NCI-H187 (cell line): ENCODE data around the gene UGT2B17.
"Not testable (repeated sequence)": the region's sequence is repeated elsewhere in the genome, so short reads cannot be mapped to it uniquely, and the experiment has no call there.

Experiments
- DNase-seq, 2 experiments: peaks; one replicate each; lab custom pipeline; 2025; lab: John Stamatoyannopoulos, UW

UGT2B17 gene

DNA sequence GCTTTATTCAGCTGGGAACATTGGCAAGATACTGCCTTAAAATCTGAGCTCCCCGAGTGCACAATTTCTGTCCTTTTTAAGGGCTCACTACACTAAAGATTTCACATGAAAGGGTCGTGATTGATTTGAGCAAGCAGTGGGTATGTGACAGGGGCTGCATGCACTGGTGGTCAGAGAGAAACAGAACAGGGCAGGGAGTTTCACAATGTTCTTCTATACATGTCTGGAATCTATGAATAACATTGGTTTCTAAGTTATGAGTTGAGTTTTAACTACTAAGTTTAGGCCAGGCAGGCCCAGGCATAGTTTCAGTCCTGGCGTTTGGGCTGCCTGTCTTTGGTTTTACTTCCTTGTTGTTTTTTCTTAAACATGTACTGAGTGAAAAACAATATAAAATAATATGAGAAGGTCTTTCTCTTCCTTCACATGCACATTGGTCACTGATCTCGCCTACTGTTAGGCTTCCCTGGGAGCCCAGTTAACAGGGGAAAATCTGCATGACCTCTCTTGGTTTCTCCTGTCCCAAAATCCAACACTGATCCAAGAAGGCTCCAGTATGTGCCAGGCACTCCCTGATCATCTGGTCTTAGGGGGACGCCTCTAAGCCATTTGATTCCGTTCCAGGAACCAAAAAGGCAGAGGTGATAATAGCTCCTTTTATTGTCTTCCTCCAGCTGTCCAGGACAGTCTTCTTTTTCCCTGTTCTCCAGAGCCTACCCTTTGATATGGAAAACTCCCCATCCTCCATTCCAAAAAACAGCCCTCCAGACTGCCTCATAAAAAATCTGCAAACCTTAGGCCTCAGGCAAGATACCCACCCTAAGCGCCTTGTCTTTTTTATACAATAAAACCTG is at the start of gene UGT2B17:
Gene UGT2B17 (minus strand): TSS at position 51 of the 854 bp plus-strand sequence. CDS start 7,838 bp downstream, outside the sequence.
- DNase-seq, result no peak

DNA sequence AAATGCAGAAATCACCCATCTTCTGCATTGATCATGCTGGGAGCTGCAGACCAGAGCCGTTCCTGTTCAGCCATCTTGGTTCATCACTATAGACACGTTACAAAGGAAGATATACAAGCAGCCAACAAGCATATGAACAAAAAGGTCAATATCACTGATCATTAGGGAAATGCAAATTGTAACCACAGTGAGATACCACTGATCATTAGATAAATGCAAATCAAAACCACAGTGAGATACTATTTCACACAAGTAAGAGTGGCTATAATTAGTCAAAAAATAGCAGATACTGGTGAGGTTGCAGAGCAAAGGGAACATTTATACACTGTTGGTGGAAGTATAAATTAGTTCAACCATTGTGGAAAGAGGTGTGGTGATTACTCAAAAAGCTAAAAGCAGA is 46.6 kb upstream of the UGT2B17 start:
- not testable (repeated sequence) for DNase-seq

DNA sequence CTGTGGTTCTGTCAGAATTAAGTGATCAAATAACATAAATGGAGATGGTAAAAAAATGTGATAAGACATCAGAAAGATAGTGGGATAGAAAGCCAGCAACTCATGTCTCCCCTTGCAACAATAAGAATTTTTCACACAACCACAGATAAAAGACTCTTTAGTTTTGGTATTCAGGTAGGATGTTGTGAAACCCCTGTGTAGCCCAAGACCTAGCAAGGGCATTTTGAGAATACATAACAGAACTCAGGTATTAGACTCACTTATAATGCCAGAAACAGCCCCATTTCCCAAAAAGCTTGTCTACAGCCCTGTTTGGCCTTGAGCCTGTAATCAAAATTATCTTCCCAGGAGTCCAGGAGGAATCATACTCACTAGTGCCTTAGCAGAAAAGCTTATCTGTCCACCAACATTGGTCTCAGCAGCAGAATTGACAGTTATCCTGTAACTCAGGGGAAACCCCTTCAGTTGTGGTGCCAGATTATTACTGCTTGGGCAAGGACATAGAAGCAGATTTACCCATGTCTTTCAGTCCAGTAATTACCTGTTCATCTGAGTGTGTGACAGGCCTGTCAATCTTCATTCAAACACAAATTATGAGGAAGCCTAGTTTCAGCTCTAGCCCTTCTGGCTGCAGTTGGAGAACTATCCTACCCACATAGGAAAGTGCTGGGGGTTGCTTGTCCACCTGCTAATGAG is 41.0 kb upstream of the UGT2B17 start:
- DNase-seq, result no peak

DNA sequence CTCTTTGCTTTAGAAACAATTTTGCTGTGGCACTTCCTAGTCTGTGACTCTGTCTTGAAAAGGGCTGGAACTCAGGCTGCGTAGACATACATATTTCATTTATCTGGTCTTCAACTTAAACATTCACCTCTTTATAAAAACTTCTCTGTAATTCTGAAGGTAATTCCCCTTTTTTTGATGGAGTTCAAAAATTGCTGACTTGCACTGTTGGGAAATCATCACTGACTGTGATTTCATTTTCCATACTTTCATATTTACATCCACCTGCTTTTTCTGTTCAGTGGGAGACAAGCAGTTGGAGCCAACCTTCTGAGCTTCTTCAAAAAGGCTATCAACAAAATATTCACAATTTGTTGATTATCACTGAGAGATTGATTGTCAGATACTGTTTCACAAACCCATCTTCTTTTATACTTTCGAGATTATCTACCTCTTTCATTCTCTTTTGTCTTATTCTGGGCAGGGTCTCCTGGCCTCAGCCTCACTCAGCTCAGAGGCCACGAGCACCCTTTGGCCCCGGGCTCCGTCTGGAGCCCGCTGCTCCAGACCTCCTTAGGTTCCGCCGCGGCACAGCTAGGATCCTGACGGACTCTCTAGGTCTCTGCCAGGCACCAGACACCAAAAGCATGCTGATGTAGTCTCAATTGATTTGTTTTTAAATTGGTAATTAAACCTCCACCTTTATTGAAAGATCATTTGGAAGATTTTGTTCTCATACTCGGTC is 39.7 kb upstream of the UGT2B17 start:
- no peak for DNase-seq

DNA sequence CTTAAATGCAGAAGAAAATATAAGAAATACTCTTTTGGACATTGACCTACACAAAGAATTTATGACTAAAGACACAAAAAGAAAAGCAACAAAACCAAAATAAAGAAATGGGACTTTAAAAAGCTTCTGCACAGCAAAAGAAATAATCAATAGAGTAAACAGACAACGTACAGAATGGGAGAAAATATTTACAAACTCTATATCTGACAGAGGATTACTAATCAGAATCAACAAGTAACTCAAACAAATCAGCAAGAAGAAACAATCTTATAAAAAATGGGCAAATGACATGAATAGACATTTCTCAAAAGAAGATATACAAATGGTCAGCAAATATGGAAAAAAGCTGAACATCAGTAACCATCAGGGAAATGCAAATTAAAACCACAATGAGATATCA is 37.6 kb upstream of the UGT2B17 start:
- DNase-seq, result no peak

DNA sequence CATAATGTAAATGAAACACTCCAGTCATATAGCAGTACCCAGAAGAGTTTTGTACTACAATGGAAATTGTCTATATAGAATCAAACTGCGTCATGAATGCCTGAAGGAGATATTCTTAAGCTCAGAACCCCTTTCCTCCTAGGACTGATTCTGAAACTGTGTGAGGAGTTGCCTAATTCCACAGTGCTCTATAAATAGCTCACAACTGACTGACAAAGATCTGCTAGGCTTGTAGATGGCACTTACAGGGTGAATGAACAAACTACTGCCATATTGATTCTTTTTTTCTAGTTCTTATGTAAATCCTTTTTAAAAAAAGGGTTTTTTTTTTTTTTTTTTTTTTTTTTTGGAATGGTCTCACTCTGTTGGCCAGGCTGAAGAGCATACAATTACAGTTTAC is 30.1 kb upstream of the UGT2B17 start:
- DNase-seq, result no peak

DNA sequence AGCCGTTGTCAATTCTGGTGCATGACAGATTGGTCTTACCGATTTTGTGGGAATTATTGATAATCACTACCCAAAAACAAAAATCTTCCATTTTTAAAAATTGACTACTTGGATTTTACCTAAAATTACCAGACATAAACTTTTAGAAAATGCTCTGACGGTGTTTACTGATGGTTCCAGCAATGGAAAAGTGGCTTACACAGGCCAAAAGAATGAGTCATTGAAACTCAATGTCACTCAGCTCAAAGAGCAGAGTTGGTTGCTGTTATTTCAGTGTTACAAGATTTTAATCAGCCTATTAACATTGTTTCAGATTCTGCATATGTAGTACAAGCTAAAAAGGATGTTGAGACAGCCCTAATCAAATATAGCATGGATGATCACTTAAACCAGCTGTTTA is 23.0 kb upstream of the UGT2B17 start:
- no peak for DNase-seq

DNA sequence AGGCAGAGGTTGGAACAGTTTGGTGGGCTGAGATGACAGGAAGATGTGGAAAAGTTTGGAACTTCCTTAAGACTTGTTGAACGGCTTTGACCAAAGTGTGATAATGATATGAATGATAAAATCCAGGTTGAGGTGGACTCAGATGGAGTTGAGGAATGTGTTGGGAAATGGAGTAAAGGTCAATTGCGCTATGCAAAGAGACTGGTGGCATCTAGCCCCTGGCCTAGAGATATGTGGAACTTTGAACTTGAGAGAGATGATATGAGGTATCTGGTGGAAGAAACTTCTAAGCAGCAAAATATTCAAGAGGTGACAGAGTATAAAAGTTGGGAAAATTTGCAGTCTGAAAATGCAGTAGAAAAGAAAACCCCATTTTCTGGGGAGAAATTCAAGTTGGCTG is 21.4 kb upstream of the UGT2B17 start:
- DNase-seq, result no peak

DNA sequence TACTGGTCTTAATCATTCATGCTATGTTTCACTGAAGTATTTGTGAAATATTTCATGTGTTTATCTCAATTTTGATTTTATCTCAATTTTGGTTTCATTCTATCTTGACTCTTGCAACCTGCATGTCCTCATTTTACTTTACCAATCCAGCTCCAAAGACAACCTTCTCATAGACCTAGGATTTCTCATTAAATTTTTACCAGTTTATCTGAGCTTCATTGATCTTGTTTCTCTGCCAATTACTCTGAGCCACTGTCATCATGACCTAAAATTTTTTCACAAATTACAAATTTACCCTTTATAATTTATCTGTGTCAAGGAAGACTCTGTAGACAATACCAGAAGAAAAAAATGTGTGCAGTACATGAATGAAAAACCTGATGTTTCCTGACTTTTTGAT is 18.6 kb upstream of the UGT2B17 start:
- no peak for DNase-seq

DNA sequence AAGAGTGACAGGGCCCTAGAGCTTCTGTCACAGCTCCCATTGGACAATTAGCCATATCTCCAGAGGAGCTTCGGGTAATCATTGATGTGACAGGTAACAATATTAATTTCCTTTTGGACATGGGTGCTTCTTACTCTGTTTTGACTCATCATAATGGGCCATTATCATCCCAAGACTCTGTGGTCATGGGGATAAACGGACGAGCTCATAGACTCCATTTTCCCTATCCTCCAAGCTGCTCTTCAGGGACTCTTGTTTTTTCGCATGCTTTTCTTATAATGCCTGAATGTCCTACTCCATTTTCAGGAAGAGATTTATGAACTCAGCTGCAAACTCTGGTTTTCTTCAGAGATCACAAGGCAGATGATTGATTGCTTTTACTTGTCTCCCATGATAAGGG is 17.0 kb upstream of the UGT2B17 start:
- no peak for DNase-seq

DNA sequence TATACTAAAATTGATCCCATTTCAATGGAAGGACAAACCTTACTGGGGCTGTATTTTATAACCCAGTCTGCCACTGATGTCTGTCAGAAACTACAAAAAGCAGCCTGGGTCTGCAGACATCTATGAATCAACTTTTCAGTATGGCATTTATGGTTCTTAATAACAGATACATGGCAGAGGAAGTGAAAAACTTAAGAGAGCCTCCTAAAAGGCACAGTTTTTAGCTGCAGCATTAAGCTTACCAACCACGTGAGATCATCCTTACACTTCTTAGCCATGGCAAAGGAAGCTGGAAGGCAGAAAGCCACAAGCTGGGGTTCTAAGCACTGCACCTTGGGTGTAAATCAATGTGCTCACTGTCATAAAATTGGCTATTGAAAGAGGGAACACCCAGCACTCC is 16.6 kb upstream of the UGT2B17 start:
- DNase-seq, result no peak

DNA sequence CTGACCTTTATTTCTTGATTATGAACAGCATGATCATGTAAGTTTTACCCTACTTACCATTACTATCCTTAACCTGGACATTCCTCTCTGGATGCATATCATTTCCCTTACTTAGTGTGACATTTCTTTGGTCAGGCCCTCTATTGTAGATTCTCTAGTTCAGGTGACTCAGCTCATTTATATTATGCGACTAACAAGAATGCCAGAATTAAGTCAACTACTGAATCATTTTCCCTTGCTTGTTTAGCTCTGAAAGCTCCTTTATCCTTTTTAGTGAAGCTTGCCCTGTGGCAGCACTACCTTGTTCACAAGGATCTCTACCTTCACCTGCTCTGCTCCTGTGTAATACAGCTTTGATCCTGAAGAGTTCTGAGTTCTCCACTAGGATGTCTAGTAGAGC is 15.1 kb upstream of the UGT2B17 start:
- no peak for DNase-seq

DNA sequence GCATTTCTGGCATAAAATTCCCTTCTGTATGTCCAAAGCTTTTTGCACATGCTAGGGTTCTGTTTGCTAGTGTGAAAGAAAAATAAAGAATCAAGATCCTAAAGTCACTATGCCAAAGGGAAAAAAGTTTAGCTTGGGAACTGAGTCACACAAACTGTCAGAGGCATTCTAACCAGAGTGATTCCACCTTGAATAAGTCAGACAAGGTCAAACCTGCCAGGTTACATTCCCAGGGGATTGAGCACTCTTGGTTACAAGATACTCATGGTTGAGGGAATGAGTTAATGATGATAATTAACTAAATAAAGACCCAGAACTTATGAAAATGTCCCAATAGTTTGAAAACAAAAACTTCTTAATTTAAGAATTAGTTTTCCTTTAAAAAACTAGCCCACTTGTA is 13.7 kb upstream of the UGT2B17 start:
- no peak for DNase-seq

DNA sequence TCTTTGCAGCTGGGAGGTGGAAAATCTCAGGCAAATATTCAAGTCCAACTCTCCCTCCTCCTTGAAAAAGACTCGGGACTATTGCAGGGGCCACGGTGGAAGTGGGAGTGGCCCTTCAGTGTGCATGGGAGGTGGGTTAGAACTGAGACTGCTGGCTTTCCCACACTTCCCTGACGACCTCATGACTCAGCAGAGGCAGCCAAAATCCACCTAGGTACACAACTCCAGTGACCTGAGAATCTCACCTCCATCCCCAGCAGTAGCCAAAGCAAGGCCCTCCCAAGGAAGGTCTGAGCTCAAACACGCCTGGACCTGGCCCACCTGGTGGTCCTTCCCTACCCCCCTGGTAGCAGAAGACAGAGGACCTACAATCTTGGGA is 6.2 kb upstream of the UGT2B17 start:
- no peak for DNase-seq

DNA sequence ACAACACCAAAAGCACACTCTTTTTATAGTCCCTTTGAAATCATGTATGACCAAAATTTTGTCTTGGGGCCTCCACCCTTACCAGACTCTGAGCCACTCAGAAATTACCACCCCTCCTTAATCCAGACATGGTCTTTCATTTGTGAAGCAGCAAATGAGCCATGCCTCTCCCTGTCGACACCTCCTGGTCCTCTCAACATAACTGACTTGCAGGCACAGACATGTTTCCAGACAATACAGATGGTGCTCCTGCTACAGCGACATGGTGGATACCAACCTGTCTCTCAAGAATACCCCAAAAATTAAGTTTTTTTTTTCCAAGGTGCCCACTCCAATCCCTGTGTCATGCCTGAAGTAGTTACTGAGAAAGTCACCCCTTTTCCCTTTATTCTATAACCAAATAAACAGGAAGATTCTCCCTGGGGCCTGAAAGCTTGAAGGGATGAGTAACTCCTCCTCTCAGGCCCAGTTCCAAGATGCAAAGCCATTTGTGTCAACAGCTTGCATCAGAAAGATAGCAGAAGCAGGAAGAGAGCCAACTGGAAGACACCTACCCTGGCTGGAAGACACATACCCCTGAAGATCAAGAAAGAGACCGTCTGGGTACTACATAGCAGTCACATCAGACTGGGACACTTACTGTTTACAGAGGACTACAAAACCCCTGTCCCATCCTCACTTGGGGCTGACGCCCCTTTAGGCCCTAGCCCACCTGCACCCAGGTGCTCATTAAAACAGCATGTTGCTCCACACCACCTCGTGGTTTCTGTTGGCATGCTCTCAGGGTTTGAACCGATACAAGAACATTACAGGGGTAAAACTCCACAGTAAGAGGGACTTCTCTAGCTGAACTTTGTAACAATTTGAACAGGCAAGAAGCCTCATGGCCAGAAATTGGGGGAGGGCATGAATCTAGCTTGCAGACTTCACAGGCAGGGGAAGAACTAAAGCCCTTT is 5.5 kb upstream of the UGT2B17 start:
- no peak for DNase-seq

DNA sequence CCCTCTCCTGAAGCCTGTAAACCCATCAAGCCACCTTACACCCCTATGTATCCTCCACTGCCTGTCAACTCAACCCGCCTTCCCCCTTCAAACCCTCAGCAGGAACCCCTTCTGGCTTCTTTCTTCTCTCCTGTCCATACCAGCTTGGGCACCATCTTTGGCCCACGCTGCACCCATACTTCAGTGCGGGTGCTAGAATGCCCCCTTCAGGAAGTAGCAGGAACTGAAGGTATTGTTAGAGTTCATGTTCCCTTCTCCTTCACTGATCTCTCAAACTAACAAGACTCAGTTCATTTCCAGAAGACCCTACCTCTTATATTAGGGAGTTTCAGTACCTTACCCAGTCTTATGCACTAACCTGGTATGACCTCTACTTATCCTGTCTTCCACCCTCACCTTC is 1.5 kb upstream of the UGT2B17 start:
- no peak for DNase-seq

DNA sequence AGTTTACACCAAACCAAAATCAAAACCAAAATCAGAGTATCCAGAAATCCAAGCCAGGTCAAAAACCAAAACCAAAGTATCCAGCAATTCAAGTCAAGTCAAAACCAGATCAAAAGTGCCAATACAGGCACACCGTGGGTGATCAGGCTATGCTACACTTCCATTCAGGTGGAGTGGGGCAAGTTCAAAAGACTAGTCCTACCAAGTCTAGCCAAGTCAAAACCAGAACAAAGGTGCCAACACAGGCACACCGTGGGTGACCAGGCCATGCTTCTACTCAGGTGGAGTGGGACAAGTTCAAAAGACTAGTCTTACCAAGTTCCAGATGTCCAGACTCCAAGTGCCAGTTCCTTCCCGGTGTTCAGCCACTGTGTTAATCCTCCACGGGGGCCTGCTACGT is 486 bp downstream of the UGT2B17 start:
- not testable (repeated sequence) for DNase-seq

DNA sequence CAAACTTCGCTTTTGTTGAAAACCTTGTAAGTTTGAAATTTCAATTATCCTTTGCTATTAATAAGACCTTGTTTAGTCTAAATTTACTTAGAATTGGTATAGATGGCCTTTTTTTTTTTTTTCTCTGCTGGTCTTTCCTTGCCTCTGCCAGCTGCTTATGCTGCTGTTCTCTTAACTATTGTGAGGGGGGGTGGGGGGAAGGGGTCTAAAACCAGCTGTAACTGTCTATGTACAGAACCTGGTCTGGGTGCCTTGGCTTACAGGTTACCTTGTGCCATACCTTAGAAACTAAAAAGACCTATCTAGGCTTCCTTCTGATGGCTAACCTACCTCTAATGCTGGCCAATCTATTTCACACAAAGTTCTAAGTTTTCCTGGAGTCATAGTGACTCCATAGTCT is 1.0 kb downstream of the UGT2B17 start:
- no peak for DNase-seq

DNA sequence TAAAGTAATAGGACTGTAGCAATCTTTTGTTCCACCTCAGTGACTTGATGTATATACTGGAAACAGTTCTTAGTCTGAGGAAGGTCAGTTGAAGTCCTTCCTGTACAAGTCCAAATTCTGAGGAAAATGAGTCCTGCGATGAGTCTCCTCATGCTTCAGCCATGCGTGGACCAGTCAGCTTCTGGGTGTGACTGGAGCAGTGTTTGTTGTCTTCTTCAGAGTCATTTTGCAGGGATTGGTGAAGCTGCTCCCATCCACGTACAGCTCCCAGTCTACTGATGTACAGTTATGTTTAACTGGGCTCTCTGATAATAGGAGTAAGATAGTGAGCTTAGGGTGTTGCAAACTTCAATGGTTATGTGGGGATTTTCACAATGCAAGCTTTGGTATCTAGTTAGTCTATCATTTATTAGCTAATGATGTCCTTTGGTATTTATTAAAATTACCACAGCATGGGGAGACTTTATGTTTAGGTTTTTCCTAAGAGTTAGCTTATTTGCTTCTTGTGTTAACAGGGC is 3.4 kb downstream of the UGT2B17 start:
- DNase-seq, result no peak

DNA sequence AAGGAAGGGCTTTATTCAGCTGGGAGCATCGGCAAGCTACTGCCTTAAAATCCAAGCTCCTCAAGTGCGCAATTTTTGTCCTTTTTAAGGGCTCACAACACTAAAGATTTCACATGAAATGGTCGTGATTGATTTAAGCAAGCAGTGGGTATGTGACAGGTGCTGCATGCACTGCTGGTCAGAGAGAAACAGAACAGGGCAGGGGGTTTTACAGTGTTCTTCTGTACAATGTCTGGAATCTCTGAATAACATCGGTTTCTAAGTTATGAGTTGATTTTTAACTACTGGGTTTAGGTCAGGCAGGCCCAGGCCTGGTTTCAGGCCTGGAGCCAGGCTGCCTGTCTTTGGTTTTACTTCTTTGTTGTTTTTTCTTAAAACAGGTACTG is 6.0 kb downstream of the UGT2B17 start:
- no peak for DNase-seq

DNA sequence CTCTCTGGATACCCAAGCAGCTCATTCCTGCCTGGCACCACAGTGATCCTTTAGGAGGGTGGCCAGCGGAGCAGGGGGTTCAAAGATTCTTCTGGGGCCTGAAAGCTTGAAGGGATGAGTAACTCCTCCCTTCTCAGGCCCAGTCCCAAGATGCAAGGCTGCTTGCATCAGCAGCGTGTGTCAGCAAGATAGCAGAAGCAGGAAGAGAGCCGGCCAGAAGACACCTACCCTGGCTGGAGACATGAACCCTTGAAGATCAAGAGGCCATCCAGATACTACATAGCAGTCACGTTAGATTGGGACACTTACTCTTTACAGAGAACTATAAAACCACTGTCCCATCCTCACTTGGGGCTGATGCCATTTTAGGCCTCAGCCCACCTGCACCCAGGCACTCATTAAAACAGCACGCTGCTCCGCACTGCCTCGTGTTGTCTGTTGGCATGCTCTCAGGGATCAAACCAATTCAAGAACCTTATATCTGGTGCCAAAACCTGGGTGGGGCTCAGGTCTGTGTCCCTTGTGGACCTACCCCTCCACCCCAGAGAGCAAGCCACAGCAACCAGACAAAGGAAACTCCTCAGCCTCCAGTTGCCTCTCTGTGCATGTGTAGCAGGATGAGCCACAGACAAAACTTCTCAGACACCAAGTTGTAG is 6.5 kb downstream of the UGT2B17 start:
- DNase-seq, result no peak
